A673 (cell line): Measurements from ENCODE around the gene RAC2. TPM values are rescaled to one million over a fixed set of nuclear protein-coding genes. Genes with fewer than 3 reads are reported as not detected.

Experiments used
- BruUV-seq: library from RNA; stranded (reverse); fragments of 400-500 nt; replicated peaks from 2 replicates; lab custom pipeline; 2021; lab: Mats Ljungman, UMichigan
- CTCF ChIA-PET: fragments of 300-600 bp; sonication (Branson Sonifier 250); formaldehyde crosslinking; loops from one replicate; lab custom pipeline; 2022; ENCODE audit warnings: antibody characterized with exemption; lab: Charles Lee
- POLR2A ChIA-PET: fragments of 300-600 bp; sonication (Branson Sonifier 250); formaldehyde crosslinking; loops from one replicate; lab custom pipeline; 2022; ENCODE audit warnings: antibody characterized with exemption; ENCODE audit not compliant: low non-redundant PET; lab: Charles Lee
- DNase-seq: peaks from one replicate; pipeline ENCODE4 v3.0.0-alpha.2; 2015; ENCODE audit warnings: low spot score
- H3K27ac ChIP-seq: fragments of 200-600 bp; sonication (generic); 2 replicates; pipeline ENCODE4 v1.5.1; 2016; ENCODE audit warnings: mixed run types, low read depth, mild to moderate bottlenecking, mixed read lengths, antibody characterized with exemption, low read length; ENCODE audit not compliant: poor library complexity, severe bottlenecking
- H3K27me3 ChIP-seq: fragments of 200-600 bp; sonication (generic); replicated peaks from 2 replicates; pipeline ENCODE4 v1.6.1; 2017; ENCODE audit warnings: mixed run types, low read depth, mild to moderate bottlenecking, mixed read lengths, antibody characterized with exemption, low read length; ENCODE audit not compliant: insufficient read depth, poor library complexity
- H3K36me3 ChIP-seq: fragments of 200-600 bp; sonication (generic); 2 replicates; pipeline ENCODE4 v1.6.1; 2016; ENCODE audit warnings: mixed run types, mild to moderate bottlenecking, mixed read lengths, antibody characterized with exemption, low read length; ENCODE audit not compliant: insufficient read depth, poor library complexity, severe bottlenecking
- H3K4me1 ChIP-seq: fragments of 200-600 bp; sonication (generic); 2 replicates; pipeline ENCODE4 v1.6.1; 2017; ENCODE audit warnings: mixed run types, mild to moderate bottlenecking, mixed read lengths, antibody characterized with exemption, low read length; ENCODE audit not compliant: insufficient read depth, poor library complexity, severe bottlenecking
- H3K4me3 ChIP-seq: fragments of 200-600 bp; sonication (generic); 2 replicates; pipeline ENCODE4 v1.5.1; 2016; ENCODE audit warnings: low read depth, mixed run types, mild to moderate bottlenecking, mixed read lengths, low read length; ENCODE audit not compliant: poor library complexity, severe bottlenecking
- H3K9me3 ChIP-seq: fragments of 200-600 bp; sonication (generic); 2 replicates; pipeline ENCODE4 v1.6.1; 2016; ENCODE audit warnings: mixed run types, low read depth, mild to moderate bottlenecking, mixed read lengths, antibody characterized with exemption, low read length; ENCODE audit not compliant: poor library complexity, severe bottlenecking
- CTCF ChIP-seq: fragments of 300-800, 200-600 bp; sonication (generic); conservative IDR thresholded peaks from 2 replicates; pipeline ENCODE4 v1.5.1; 2017; ENCODE audit warnings: low read depth, mild to moderate bottlenecking, antibody characterized with exemption, low read length, moderate library complexity, mixed read lengths
- EZH2 ChIP-seq: fragments of 200-600 bp; sonication (generic); IDR thresholded peaks from 2 replicates; pipeline ENCODE4 v1.6.1; 2017; ENCODE audit warnings: borderline replicate concordance, low read depth, mild to moderate bottlenecking, mixed read lengths, antibody characterized with exemption, low read length; ENCODE audit not compliant: poor library complexity, severe bottlenecking
- intact Hi-C: fragments of 100-400 bp; cut with micrococcal nuclease; formaldehyde crosslinking; loops from one replicate; pipeline ENCODE4 v1.10.0; 2022; ENCODE audit not compliant: unreplicated experiment
- total RNA-seq: library from RNA; stranded (reverse); gene quantifications from 2 replicates; pipeline ENCODE4 v1.2.3, GENCODE V29; 2021

Gene RAC2
- total RNA-seq, 1 experiment from 2014 or later, result 4.0 TPM

GRCh38 chr22:37214731-37215030 lies 29.4 kb downstream of the RAC2 start:
- H3K27ac ChIP-seq, result no peak overlapping the region
- H3K4me3 ChIP-seq, result no peak overlapping the region
- H3K4me1 ChIP-seq, result no peaks in the 10 kb centered on the region
- no peak for DNase-seq
- no TSS peak for BruUV-seq
- no peaks in the 10 kb centered on the region for H3K27me3 ChIP-seq
- H3K9me3 ChIP-seq, result no peaks in the 10 kb centered on the region
- ChIA-PET POLR2A (no interaction called here), CTCF (no interaction called here)
- no peaks in the 10 kb centered on the region for H3K36me3 ChIP-seq
- no peak for TF ChIP-seq EZH2
- no peak for TF ChIP-seq CTCF
- intact Hi-C loops, result no loop called here

- no TSS peak for BruUV-seq
- no peaks in the 10 kb centered on the region for H3K36me3 ChIP-seq
- no peak for DNase-seq
- H3K27ac ChIP-seq, result no peak overlapping the region
- TF ChIP-seq CTCF, result no peak
- no peaks in the 10 kb centered on the region for H3K9me3 ChIP-seq
- H3K27me3 ChIP-seq, result no peaks in the 10 kb centered on the region
- POLR2A ChIA-PET, result no interaction called here
- intact Hi-C loops, result no loop called here
- CTCF ChIA-PET, result no interaction called here
- no peaks in the 10 kb centered on the region for H3K4me1 ChIP-seq
- no peak overlapping the region for H3K4me3 ChIP-seq
Observed at GRCh38 chr22:37213941-37214730, 29.9 kb downstream of the RAC2 start.

GRCh38 chr22:37213218-37213855 lies 30.7 kb downstream of the RAC2 start:
- H3K27me3 ChIP-seq, result no peaks in the 10 kb centered on the region
- H3K4me3 ChIP-seq, result no peak overlapping the region
- TF ChIP-seq EZH2 (no peak), CTCF (no peak)
- BruUV-seq, result no TSS peak
- CTCF ChIA-PET, result no interaction called here
- H3K9me3 ChIP-seq, result no peaks in the 10 kb centered on the region
- no peak for DNase-seq
- H3K36me3 ChIP-seq, result no peaks in the 10 kb centered on the region
- POLR2A ChIA-PET, result no interaction called here
- H3K4me1 ChIP-seq, result no peaks in the 10 kb centered on the region
- intact Hi-C loops, result no loop called here
- H3K27ac ChIP-seq, result no peak overlapping the region
